Endothelial cell of umbilical vein (primary cell): ENCODE data around the gene FAM222B. TPM values are rescaled to one million over a fixed set of nuclear protein-coding genes. Genes with fewer than 3 reads are reported as not detected.

Experiments
- BruUV-seq: library from RNA; stranded (reverse); fragments of 400-500 nt; replicated peaks from 2 replicates; lab custom pipeline; 2021; lab: Mats Ljungman, UMichigan
- CTCF ChIA-PET: fragments of 300-600, 350-600 bp; sonication (Branson Sonifier 250); formaldehyde crosslinking; loops from one replicate; lab custom pipeline; 2021; ENCODE audit warnings: antibody characterized with exemption, inconsistent platforms; lab: Charles Lee
- POLR2A ChIA-PET: fragments of 300-600, 350-600 bp; sonication (Branson Sonifier 250); formaldehyde crosslinking; loops from one replicate; lab custom pipeline; 2021; ENCODE audit warnings: antibody characterized with exemption, inconsistent platforms; lab: Charles Lee
- DNase-seq: peaks from one replicate; pipeline ENCODE4 v3.0.0-alpha.2; 2011; ENCODE audit warnings: low read depth, low spot score
- FAIRE-seq: peaks from 2 replicates; lab custom pipeline; 2011; peaks lifted over from hg19 to GRCh38; lab: Jason Lieb, UNC
- H2AFZ ChIP-seq: 2 replicates; pipeline ENCODE4 v1.6.0; 2012; ENCODE audit warnings: low read depth, low read length, control low read depth, inconsistent platforms
- H3K27ac ChIP-seq: 2 replicates; pipeline ENCODE4 v1.5.1; 2011; ENCODE audit warnings: low read depth, mild to moderate bottlenecking, control low read depth, low read length, moderate library complexity; ENCODE audit not compliant: insufficient read depth
- H3K27me3 ChIP-seq, 2 experiments: 2 replicates each; pipeline versions ENCODE4 v1.6.0 to v1.6.1; 2011; ENCODE audit warnings: low read length in 2 of 2, mixed read lengths in 1 of 2; ENCODE audit not compliant: control insufficient read depth in 2 of 2, insufficient read depth in 2 of 2
- H3K36me3 ChIP-seq, 2 experiments: 2 replicates in 1 of 2; 3 replicates in 1 of 2; pipeline ENCODE4 v1.5.1; 2011; ENCODE audit warnings: low read length in 2 of 2, mild to moderate bottlenecking in 1 of 2, moderate library complexity in 1 of 2; ENCODE audit not compliant: control insufficient read depth in 2 of 2, insufficient read depth in 2 of 2; ENCODE audit errors: extremely low read depth in 1 of 2
- H3K4me1 ChIP-seq: 3 replicates; pipeline ENCODE4 v1.5.1; 2011; ENCODE audit warnings: mild to moderate bottlenecking, low read length; ENCODE audit not compliant: control insufficient read depth, insufficient read depth; ENCODE audit errors: extremely low read depth
- H3K4me2 ChIP-seq: 2 replicates; pipeline ENCODE4 v1.6.1; 2011; ENCODE audit warnings: low read length, control low read depth, mixed read lengths; ENCODE audit not compliant: insufficient read depth
- H3K4me3 ChIP-seq, 3 experiments: fragments of 200-600 bp in 1 of 3; sonication (generic), shearing (Covaris generic) in 1 of 3; replicated peaks in 1 of 3; 2 replicates each; pipeline ENCODE4 v1.5.1; 2011 to 2016; ENCODE audit warnings: control low read depth in 3 of 3, low read length in 3 of 3, mild to moderate bottlenecking in 2 of 3, inconsistent platforms in 1 of 3, low read depth in 1 of 3, moderate library complexity in 1 of 3; ENCODE audit not compliant: insufficient read depth in 1 of 3
- H3K79me2 ChIP-seq: 2 replicates; pipeline ENCODE4 v1.6.0; 2012; ENCODE audit warnings: low read length, inconsistent platforms; ENCODE audit not compliant: control insufficient read depth, insufficient read depth
- H3K9ac ChIP-seq: replicated peaks from 2 replicates; pipeline ENCODE3; 2011; ENCODE audit warnings: low read length, control low read depth; ENCODE audit not compliant: insufficient read depth; ENCODE audit errors: extremely low read depth
- H3K9me1 ChIP-seq: replicated peaks from 3 replicates; pipeline ENCODE4 v1.6.0; 2011; ENCODE audit warnings: mild to moderate bottlenecking, low read length; ENCODE audit not compliant: control insufficient read depth, insufficient read depth; ENCODE audit errors: extremely low read depth
- H3K9me3 ChIP-seq: replicated peaks from 2 replicates; pipeline ENCODE4 v1.5.1; 2012; ENCODE audit warnings: low read length, inconsistent platforms; ENCODE audit not compliant: control insufficient read depth, insufficient read depth
- H4K20me1 ChIP-seq: replicated peaks from 2 replicates; pipeline ENCODE3; 2011; ENCODE audit warnings: mild to moderate bottlenecking, low read length; ENCODE audit not compliant: control insufficient read depth, insufficient read depth; ENCODE audit errors: extremely low read depth
- EZH2 ChIP-seq: IDR thresholded peaks from 2 replicates; pipeline ENCODE4 v1.6.1; 2012; ENCODE audit warnings: borderline replicate concordance, low read depth, mild to moderate bottlenecking, moderate library complexity, low read length, inconsistent platforms; ENCODE audit not compliant: severe bottlenecking
- FOS ChIP-seq: IDR thresholded peaks from 2 replicates; pipeline ENCODE4 v1.6.1; 2011; ENCODE audit warnings: mild to moderate bottlenecking, low read length, moderate library complexity, borderline replicate concordance; ENCODE audit not compliant: insufficient read depth
- GATA2 ChIP-seq: IDR thresholded peaks from 2 replicates; pipeline ENCODE4 v1.7.0; 2011; ENCODE audit warnings: low read depth, mild to moderate bottlenecking, moderate library complexity, mixed read lengths, low read length; ENCODE audit not compliant: insufficient read length, insufficient read depth
- JUN ChIP-seq: IDR thresholded peaks from 2 replicates; pipeline ENCODE4 v1.6.1; 2011; ENCODE audit warnings: borderline replicate concordance, low read depth; ENCODE audit not compliant: insufficient read length, insufficient read depth
- MYC ChIP-seq: IDR thresholded peaks from one replicate; pipeline ENCODE4 v1.6.1; 2011; ENCODE audit warnings: mild to moderate bottlenecking, low read depth, low read length
- POLR2A ChIP-seq: IDR thresholded peaks from 2 replicates; pipeline ENCODE4 v1.6.1; 2012; ENCODE audit warnings: low read depth, mild to moderate bottlenecking, control low read depth, low read length
- POLR2AphosphoS5 ChIP-seq: IDR thresholded peaks from 2 replicates; pipeline ENCODE4 v1.6.1; 2012; ENCODE audit warnings: low read depth, mild to moderate bottlenecking, control low read depth, low read length, moderate library complexity; ENCODE audit not compliant: insufficient read depth
- dilution Hi-C: fragments of 300-500 bp; cut with MboI; formaldehyde crosslinking; loops from one replicate; pipeline ENCODE4 v1.15.0; 2019; ENCODE audit warnings: low sequenced_read_pairs; ENCODE audit not compliant: extremely low pct_ligation_motif_present
- intact Hi-C: fragments of 100-400 bp; cut with micrococcal nuclease; formaldehyde crosslinking; loops from one replicate; pipeline ENCODE4 v1.10.0; 2022
- polyA plus RNA-seq, 4 experiments: library from polyadenylated mRNA; depleted of rRNA in 3 of 4; stranded (reverse) in 3 of 4; unstranded in 1 of 4; fragments of >200 nt; gene quantifications; 2 replicates each; pipeline versions ENCODE4 v1.2.1 to v1.2.3, GENCODE V29; 2011 to 2012; ENCODE audit warnings: missing spikeins in 1 of 4
- total RNA-seq: library from RNA; stranded (reverse); gene quantifications from 2 replicates; pipeline ENCODE4 v1.2.3, GENCODE V29; 2021
- TF ChIP-seq, protein P1 (sequence below), 2 donors: IDR thresholded peaks; 1 replicate in 1 of 2; 2 replicates in 1 of 2; pipeline ENCODE4 v1.5.1; 2011; ENCODE audit warnings: low read length in 2 of 2, mild to moderate bottlenecking in 2 of 2, moderate library complexity in 2 of 2, control low read depth in 1 of 2, inconsistent platforms in 1 of 2, low read depth in 1 of 2; ENCODE audit not compliant: insufficient read depth in 1 of 2; ENCODE audit errors: extremely low read depth in 1 of 2
- TF ChIP-seq, protein P2 (sequence below): IDR thresholded peaks from 2 replicates; pipeline ENCODE4 v1.6.1; 2011; ENCODE audit not compliant: insufficient read depth, insufficient read length

Gene FAM222B
- total and polyA plus RNA-seq, 2 donors (not counting 3 experiments of a cell fraction or from before 2014, with no cell fraction given) = 21.1 to 30.6 TPM

DNA sequence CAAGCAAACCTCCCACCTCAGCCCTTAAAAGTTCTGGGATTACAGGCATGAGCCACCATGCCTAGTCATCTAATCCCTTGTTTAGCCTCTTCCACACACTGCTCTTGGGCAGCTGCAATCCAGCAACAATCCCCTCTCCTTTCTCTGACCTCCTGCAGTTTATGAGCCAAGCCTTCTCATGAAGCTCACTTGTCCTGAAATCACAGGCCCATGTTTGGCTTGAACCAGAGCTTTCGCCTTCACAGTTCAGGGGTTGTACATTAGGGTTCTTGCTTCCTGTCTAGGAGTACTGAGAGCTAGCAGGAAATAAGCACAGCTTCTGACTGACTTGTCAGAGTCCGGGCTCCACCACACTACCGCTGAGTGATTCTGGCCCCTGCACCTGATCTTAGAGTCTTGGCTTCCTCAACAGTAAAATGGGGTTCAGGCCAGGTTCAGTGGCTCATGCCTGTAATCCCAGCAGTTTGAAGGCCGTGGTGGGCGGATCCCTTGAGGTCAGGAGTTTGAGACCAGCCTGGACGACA lies 28.5 kb upstream of the FAM222B start:
- H3K9me3 ChIP-seq = no peaks in the 10 kb centered on the region
- DNase-seq (peak; percentile 27), FAIRE-seq (no peak)
- no peak overlapping the region for H3K4me3 ChIP-seq
- H3K4me2 ChIP-seq = no peak overlapping the region
- dilution Hi-C loops = no loop called here
- H3K27me3 ChIP-seq = no peaks in the 10 kb centered on the region
- intact Hi-C loops = no loop called here
- BruUV-seq = no TSS peak
- no peaks in the 10 kb centered on the region for H3K36me3 ChIP-seq
- peak overlapping the region; percentile 45 for H2AFZ ChIP-seq
- no peaks in the 10 kb centered on the region for H3K79me2 ChIP-seq
- H3K4me1 ChIP-seq = peaks cover 1% of the 10 kb centered on the region
- H3K27ac ChIP-seq = no peak overlapping the region
- ChIA-PET CTCF (interaction anchor here (1.1 to 3.6 kb wide), 5 partner anchors 8 to 108 kb away, joined by 3 to 16 read pairs (median 6); partner anchors contain the start of genes DHRS13 and ERAL1), POLR2A (no interaction called here)
- H3K9me1 ChIP-seq = no peaks in the 10 kb centered on the region
- H3K9ac ChIP-seq = no peak overlapping the region
- TF ChIP-seq GATA2 = no peak
- TF ChIP-seq JUN = no peak
- TF ChIP-seq EZH2 = no peak
- TF ChIP-seq FOS = no peak
- TF ChIP-seq MYC = no peak
- TF ChIP-seq, protein P1, sequence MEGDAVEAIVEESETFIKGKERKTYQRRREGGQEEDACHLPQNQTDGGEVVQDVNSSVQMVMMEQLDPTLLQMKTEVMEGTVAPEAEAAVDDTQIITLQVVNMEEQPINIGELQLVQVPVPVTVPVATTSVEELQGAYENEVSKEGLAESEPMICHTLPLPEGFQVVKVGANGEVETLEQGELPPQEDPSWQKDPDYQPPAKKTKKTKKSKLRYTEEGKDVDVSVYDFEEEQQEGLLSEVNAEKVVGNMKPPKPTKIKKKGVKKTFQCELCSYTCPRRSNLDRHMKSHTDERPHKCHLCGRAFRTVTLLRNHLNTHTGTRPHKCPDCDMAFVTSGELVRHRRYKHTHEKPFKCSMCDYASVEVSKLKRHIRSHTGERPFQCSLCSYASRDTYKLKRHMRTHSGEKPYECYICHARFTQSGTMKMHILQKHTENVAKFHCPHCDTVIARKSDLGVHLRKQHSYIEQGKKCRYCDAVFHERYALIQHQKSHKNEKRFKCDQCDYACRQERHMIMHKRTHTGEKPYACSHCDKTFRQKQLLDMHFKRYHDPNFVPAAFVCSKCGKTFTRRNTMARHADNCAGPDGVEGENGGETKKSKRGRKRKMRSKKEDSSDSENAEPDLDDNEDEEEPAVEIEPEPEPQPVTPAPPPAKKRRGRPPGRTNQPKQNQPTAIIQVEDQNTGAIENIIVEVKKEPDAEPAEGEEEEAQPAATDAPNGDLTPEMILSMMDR (IDR thresholded peaks at IDR 0.05; ENCODE audit: extremely low read depth in 1 of 2, insufficient read depth in 1 of 2, low read depth in 1 of 2, low read length in 2 of 2) = no peak
- TF ChIP-seq, protein P2, sequence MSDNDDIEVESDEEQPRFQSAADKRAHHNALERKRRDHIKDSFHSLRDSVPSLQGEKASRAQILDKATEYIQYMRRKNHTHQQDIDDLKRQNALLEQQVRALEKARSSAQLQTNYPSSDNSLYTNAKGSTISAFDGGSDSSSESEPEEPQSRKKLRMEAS = no peak
- TF ChIP-seq POLR2A = no peak
- TF ChIP-seq POLR2AphosphoS5 = no peak
- H4K20me1 ChIP-seq = no peaks in the 10 kb centered on the region
